SK-N-SH (cell line): ENCODE measurements around the gene YIF1B. TPM values are rescaled to one million over a fixed set of nuclear protein-coding genes. Genes with fewer than 3 reads are reported as not detected.

ENCODE experiments used
- CTCF ChIA-PET: fragments of 300-600, 350-600 bp; formaldehyde crosslinking; extraction: SDS; loops from one replicate; lab custom pipeline; 2021; lab: Yijun Ruan, JAX
- POLR2A ChIA-PET: fragments of 350-600 bp; sonication (Branson Sonifier 250); formaldehyde crosslinking; extraction: SDS; loops from one replicate; lab custom pipeline; 2020; ENCODE audit warnings: antibody characterized with exemption, inconsistent platforms; lab: Yijun Ruan, JAX
- DNase-seq: peaks from one replicate; pipeline ENCODE4 v3.0.0; 2012
- H2AFZ ChIP-seq: fragments of 200-600 bp; sonication (generic); 2 replicates; pipeline ENCODE4 v1.8.1; 2016; ENCODE audit warnings: antibody characterized with exemption, mild to moderate bottlenecking, low read depth
- H3F3A ChIP-seq: fragments of 200-600 bp; sonication (generic); replicated peaks from 2 replicates; pipeline ENCODE3; 2016; ENCODE audit warnings: antibody characterized with exemption, mild to moderate bottlenecking; ENCODE audit not compliant: insufficient read depth
- H3K27ac ChIP-seq, 2 experiments: fragments of 200-500 bp in 1 of 2; fragments of 200-600 bp in 1 of 2; sonication (Bioruptor generic) in 1 of 2; sonication (generic), shearing (Covaris generic) in 1 of 2; 2 replicates each; pipeline versions ENCODE4 v1.5.1 to v1.6.1; 2014 to 2016; ENCODE audit warnings: low read depth in 2 of 2, inconsistent platforms in 1 of 2, low read length in 1 of 2, mild to moderate bottlenecking in 1 of 2, mixed read lengths in 1 of 2
- H3K27me3 ChIP-seq: fragments of 200-600 bp; sonication (generic), shearing (Covaris generic); 2 replicates; pipeline ENCODE4 v1.6.1; 2016; ENCODE audit warnings: mixed run types; ENCODE audit not compliant: insufficient read depth
- H3K36me3 ChIP-seq, 2 experiments: fragments of 200-500 bp in 1 of 2; fragments of 200-600 bp in 1 of 2; sonication (Bioruptor generic) in 1 of 2; sonication (generic) in 1 of 2; replicated peaks in 1 of 2; 2 replicates each; pipeline versions ENCODE3 to v1.5.1; 2014 to 2016; ENCODE audit warnings: low read length in 1 of 2, mild to moderate bottlenecking in 1 of 2; ENCODE audit not compliant: insufficient read depth in 2 of 2, control insufficient read depth in 1 of 2
- H3K4me1 ChIP-seq, 2 experiments: fragments of 200-500 bp in 1 of 2; fragments of 200-600 bp in 1 of 2; sonication (Bioruptor generic) in 1 of 2; sonication (generic), shearing (Covaris generic) in 1 of 2; 2 replicates each; pipeline versions ENCODE4 v1.5.1 to v1.6.1; 2014 to 2016; ENCODE audit warnings: low read depth in 1 of 2, low read length in 1 of 2, mixed run types in 1 of 2; ENCODE audit not compliant: insufficient read depth in 2 of 2, control insufficient read depth in 1 of 2
- H3K4me2 ChIP-seq: fragments of 200-600 bp; sonication (generic), shearing (Covaris generic); 2 replicates; pipeline ENCODE4 v1.6.1; 2017; ENCODE audit warnings: mixed run types
- H3K4me3 ChIP-seq, 2 experiments: fragments of 200-500 bp in 1 of 2; fragments of 200-600 bp in 1 of 2; sonication (Bioruptor generic) in 1 of 2; sonication (generic), shearing (Covaris generic) in 1 of 2; 2 replicates each; pipeline versions ENCODE4 v1.5.1 to v1.8.1; 2014 to 2016; ENCODE audit warnings: low read depth in 2 of 2, inconsistent platforms in 1 of 2, low read length in 1 of 2, mild to moderate bottlenecking in 1 of 2, mixed read lengths in 1 of 2, moderate library complexity in 1 of 2
- H3K79me2 ChIP-seq: fragments of 200-600 bp; sonication (generic); 2 replicates; pipeline ENCODE4 v1.8.1; 2017; ENCODE audit warnings: mild to moderate bottlenecking; ENCODE audit not compliant: insufficient read depth
- H3K9ac ChIP-seq: fragments of 200-600 bp; sonication (generic); 2 replicates; pipeline ENCODE4 v1.6.1; 2017; ENCODE audit warnings: mixed run types
- H3K9me2 ChIP-seq: fragments of 200-600 bp; sonication (generic); 2 replicates; pipeline ENCODE4 v1.6.1; 2017; ENCODE audit warnings: mixed run types
- H3K9me3 ChIP-seq: fragments of 200-600 bp; sonication (generic); 2 replicates; pipeline ENCODE4 v1.6.1; 2017; ENCODE audit warnings: mixed run types, mild to moderate bottlenecking, moderate library complexity
- H4K20me1 ChIP-seq: fragments of 200-600 bp; sonication (generic); 2 replicates; pipeline ENCODE4 v1.6.1; 2017; ENCODE audit warnings: mild to moderate bottlenecking, mixed run types; ENCODE audit not compliant: insufficient read depth
- EZH2phosphoT487 ChIP-seq: fragments of 200-600 bp; sonication (generic); IDR thresholded peaks from 2 replicates; pipeline ENCODE4 v1.6.1; 2017; ENCODE audit warnings: low read depth, mixed run types, mild to moderate bottlenecking, antibody characterized with exemption, moderate library complexity, borderline replicate concordance
- JUND ChIP-seq: IDR thresholded peaks from 2 replicates; pipeline ENCODE4 v1.4.0; 2012
- MEF2A ChIP-seq: IDR thresholded peaks from 2 replicates; pipeline ENCODE4 v1.4.0; 2012; ENCODE audit warnings: low read depth, borderline replicate concordance
- MXI1 ChIP-seq: IDR thresholded peaks from 2 replicates; pipeline ENCODE4 v1.6.1; 2012; ENCODE audit warnings: mild to moderate bottlenecking, low read depth, low read length, improper control_type of control experiment
- POLR2AphosphoS5 ChIP-seq: IDR thresholded peaks from 2 replicates; pipeline ENCODE4 v1.6.1; 2012; ENCODE audit warnings: low read depth, low read length
- TAF1 ChIP-seq: IDR thresholded peaks from 2 replicates; pipeline ENCODE4 v1.6.1; 2012; ENCODE audit warnings: low read depth, mild to moderate bottlenecking, low read length, moderate library complexity, borderline replicate concordance
- TEAD4 ChIP-seq: IDR thresholded peaks from 2 replicates; pipeline ENCODE4 v1.4.0; 2012; ENCODE audit warnings: mild to moderate bottlenecking, borderline replicate concordance; ENCODE audit not compliant: insufficient read depth
- WGBS: methylation state at CpG from one replicate; pipeline ENCODE4 v1.1.6; 2017; ENCODE audit warnings: low lambda C conversion rate; 5-methylcytosine and 5-hydroxymethylcytosine counted together
- polyA plus RNA-seq, 3 experiments: library from polyadenylated mRNA; depleted of rRNA; stranded (reverse); fragments of >200 nt; gene quantifications; 2 replicates each; pipeline ENCODE4 v1.2.3, GENCODE V29; 2012
- TF ChIP-seq, protein P1 (sequence below): IDR thresholded peaks from 2 replicates; pipeline ENCODE4 v1.4.0; 2012; ENCODE audit warnings: low read depth, borderline replicate concordance
- TF ChIP-seq, protein P2 (sequence below): IDR thresholded peaks from 2 replicates; pipeline ENCODE4 v1.4.0; 2012; ENCODE audit warnings: low read depth, borderline replicate concordance
- TF ChIP-seq, protein P3 (sequence below): IDR thresholded peaks from 2 replicates; pipeline ENCODE4; 2012
- TF ChIP-seq, protein P4 (sequence below): fragments of 150-350 bp; IDR thresholded peaks from 2 replicates; pipeline ENCODE4 v1.6.1; 2016; ENCODE audit warnings: mild to moderate bottlenecking, low read depth, low read length

YIF1B gene
- polyA plus RNA-seq, 1 of the 3 experiments (the other 2 are of a cell fraction): 121 TPM

DNA sequence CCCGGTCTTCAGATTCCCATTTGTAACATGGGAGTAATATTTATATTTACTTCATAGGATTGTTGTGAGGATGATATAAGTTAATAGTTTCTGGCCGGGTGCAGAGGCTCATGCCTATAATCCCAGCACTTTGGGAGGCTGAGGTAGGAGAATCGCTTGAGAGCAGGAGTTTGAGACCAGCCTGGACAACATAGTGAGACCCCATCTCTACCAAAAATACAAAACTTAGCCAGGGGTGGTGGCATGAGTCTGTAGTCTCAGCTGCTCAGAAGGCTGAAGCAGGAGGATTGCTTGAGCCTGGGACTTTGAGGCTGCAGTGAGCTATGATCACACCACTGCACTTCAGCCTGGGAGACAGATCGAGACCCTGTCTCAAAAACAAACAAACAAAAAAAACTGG lies 31.1 kb upstream of the YIF1B start (continued):
- TF ChIP-seq, protein P1, sequence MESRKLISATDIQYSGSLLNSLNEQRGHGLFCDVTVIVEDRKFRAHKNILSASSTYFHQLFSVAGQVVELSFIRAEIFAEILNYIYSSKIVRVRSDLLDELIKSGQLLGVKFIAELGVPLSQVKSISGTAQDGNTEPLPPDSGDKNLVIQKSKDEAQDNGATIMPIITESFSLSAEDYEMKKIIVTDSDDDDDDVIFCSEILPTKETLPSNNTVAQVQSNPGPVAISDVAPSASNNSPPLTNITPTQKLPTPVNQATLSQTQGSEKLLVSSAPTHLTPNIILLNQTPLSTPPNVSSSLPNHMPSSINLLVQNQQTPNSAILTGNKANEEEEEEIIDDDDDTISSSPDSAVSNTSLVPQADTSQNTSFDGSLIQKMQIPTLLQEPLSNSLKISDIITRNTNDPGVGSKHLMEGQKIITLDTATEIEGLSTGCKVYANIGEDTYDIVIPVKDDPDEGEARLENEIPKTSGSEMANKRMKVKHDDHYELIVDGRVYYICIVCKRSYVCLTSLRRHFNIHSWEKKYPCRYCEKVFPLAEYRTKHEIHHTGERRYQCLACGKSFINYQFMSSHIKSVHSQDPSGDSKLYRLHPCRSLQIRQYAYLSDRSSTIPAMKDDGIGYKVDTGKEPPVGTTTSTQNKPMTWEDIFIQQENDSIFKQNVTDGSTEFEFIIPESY: no peak
- TF ChIP-seq JUND: no peak

DNA sequence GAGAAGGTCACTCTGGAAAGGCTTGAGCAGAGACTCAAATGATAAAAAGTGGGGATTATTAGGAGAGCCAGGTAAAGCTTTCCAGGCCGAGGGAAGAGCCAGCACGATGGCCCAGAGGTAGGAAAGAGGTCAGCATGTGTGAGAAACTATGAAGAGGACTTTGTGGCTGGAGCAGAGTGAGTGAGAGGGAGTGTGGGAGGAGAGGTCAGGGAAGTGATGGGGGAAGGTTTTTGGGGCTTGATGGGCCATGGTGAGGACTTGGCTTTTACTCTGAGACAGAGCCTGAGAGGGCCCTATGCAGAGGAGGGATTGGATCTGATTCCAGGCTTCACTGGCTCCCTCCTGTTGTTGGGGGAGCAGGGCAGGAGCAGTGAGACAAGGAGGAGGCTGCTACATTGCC lies 25.2 kb upstream of the YIF1B start:
- Histone ChIP-seq H3K79me2 (no peaks in the 10 kb centered on the region), H3K36me3 (no peaks in the 10 kb centered on the region), H3K4me3 (no peak overlapping the region), H3K9me2 (no peaks in the 10 kb centered on the region), H2AFZ (no peak overlapping the region), H3K9me3 (no peaks in the 10 kb centered on the region), H3K4me1 (peaks cover 0 to 8% of the 10 kb centered on the region in 2 experiments; a peak in 1 of 4 replicates), H3K27ac (no peak overlapping the region), H3K27me3 (no peaks in the 10 kb centered on the region), H3F3A (peaks cover 2% of the 10 kb centered on the region), H3K9ac (no peak overlapping the region), H3K4me2 (no peak overlapping the region), H4K20me1 (no peaks in the 10 kb centered on the region)
- CTCF ChIA-PET: no interaction called here
- 86% methylated on average over 2 of the region's 2 CpGs for WGBS
- POLR2A ChIA-PET: no interaction called here
- no peak for DNase-seq
- TF ChIP-seq TAF1 (no peak), TEAD4 (no peak), MXI1 (no peak), POLR2AphosphoS5 (no peak), EZH2phosphoT487 (no peak), MEF2A (no peak)
- TF ChIP-seq, protein P2, sequence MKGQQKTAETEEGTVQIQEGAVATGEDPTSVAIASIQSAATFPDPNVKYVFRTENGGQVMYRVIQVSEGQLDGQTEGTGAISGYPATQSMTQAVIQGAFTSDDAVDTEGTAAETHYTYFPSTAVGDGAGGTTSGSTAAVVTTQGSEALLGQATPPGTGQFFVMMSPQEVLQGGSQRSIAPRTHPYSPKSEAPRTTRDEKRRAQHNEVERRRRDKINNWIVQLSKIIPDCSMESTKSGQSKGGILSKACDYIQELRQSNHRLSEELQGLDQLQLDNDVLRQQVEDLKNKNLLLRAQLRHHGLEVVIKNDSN: no peak
- TF ChIP-seq, protein P3, sequence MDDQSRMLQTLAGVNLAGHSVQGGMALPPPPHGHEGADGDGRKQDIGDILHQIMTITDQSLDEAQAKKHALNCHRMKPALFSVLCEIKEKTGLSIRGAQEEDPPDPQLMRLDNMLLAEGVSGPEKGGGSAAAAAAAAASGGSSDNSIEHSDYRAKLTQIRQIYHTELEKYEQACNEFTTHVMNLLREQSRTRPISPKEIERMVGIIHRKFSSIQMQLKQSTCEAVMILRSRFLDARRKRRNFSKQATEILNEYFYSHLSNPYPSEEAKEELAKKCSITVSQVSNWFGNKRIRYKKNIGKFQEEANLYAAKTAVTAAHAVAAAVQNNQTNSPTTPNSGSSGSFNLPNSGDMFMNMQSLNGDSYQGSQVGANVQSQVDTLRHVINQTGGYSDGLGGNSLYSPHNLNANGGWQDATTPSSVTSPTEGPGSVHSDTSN: no peak
- TF ChIP-seq, protein P4, sequence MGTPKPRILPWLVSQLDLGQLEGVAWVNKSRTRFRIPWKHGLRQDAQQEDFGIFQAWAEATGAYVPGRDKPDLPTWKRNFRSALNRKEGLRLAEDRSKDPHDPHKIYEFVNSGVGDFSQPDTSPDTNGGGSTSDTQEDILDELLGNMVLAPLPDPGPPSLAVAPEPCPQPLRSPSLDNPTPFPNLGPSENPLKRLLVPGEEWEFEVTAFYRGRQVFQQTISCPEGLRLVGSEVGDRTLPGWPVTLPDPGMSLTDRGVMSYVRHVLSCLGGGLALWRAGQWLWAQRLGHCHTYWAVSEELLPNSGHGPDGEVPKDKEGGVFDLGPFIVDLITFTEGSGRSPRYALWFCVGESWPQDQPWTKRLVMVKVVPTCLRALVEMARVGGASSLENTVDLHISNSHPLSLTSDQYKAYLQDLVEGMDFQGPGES: no peak
